NCI-H2171 treated with DMSO at 0.1 percent for 48 hours (cell line): Measurements from ENCODE around the gene STRIP1.

Experiments
- DNase-seq: peaks from one replicate; lab custom pipeline; 2025; lab: John Stamatoyannopoulos, UW

Gene STRIP1, protein sequence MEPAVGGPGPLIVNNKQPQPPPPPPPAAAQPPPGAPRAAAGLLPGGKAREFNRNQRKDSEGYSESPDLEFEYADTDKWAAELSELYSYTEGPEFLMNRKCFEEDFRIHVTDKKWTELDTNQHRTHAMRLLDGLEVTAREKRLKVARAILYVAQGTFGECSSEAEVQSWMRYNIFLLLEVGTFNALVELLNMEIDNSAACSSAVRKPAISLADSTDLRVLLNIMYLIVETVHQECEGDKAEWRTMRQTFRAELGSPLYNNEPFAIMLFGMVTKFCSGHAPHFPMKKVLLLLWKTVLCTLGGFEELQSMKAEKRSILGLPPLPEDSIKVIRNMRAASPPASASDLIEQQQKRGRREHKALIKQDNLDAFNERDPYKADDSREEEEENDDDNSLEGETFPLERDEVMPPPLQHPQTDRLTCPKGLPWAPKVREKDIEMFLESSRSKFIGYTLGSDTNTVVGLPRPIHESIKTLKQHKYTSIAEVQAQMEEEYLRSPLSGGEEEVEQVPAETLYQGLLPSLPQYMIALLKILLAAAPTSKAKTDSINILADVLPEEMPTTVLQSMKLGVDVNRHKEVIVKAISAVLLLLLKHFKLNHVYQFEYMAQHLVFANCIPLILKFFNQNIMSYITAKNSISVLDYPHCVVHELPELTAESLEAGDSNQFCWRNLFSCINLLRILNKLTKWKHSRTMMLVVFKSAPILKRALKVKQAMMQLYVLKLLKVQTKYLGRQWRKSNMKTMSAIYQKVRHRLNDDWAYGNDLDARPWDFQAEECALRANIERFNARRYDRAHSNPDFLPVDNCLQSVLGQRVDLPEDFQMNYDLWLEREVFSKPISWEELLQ

DNA sequence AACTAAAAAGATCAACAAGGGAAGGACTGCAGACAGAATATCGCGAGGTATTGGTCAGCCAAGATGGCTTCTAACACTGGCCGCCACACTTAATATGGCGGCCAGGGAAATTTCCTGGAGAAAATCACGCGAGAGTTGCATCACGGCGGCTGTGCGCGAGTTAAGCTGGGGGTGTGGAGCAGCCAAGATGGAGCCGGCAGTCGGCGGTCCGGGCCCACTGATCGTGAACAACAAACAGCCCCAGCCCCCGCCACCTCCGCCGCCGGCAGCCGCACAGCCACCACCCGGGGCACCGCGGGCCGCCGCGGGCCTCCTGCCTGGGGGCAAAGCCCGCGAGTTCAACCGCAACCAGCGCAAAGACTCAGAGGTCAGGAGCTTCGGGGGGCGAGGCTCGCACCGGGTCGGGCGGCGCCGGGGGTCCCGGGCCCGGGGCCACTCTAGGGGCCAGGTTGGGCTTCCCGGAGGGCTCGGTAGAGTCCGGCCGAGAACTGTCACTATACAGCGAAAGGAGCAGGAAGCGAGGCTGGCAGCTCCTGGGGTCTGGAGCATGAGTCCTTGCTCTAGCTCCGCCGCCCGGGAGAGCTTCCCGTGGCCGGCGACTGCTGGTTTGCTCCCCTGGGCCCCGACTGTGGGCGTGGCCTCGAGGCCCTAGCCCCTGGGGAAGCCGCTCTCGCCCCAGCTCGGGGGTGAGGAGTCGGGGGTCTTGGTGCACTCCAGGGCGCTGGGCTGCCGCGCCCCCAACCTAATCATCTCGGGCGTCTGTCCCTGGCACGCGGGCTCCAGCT is at the start of gene STRIP1:
Gene STRIP1, plus strand, starts transcription at position 174 of the 785 bp plus-strand sequence. Its CDS starts 14 bp downstream, at position 188.
- DNase-seq, result peak; percentile 95

DNA sequence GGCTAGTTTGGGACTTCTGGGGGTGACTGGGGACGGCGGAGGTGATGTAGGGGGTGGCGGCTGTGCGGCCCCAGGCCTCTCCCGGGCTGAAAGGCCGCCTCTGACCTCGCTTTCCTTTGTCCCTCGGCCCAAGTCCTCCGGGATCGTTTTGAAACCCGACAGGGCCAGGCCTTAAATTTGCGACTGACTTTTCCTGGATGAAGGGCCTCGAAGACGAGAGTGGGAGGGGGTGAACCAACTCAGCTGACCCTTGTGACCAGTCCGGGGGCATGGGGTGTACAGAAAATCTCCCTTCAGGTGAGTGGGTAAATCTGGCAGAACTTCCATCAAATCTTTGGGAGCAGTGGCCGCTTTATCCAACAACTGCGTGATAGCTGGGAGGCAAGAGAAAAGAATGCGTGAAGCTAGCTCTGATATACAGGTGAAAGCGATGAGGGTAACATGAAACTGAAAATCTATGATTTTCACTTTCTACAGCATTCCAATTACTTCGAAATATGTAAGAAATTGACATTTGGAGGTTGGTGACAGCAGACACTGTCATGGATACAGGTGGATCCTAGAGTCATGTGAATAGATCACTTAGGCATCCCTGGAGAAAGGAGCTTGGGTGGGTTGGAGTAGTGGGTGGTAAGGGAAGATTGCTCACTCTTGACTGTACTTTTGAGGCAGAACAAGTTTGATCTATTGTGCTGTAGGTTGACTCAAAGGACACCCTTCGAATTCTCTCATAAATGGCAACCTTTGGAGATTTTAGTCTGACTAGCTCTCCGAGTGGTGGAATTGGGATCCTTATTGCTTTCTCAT is 49.0 kb upstream of the STRIP1 start:
- no peak for DNase-seq

DNA sequence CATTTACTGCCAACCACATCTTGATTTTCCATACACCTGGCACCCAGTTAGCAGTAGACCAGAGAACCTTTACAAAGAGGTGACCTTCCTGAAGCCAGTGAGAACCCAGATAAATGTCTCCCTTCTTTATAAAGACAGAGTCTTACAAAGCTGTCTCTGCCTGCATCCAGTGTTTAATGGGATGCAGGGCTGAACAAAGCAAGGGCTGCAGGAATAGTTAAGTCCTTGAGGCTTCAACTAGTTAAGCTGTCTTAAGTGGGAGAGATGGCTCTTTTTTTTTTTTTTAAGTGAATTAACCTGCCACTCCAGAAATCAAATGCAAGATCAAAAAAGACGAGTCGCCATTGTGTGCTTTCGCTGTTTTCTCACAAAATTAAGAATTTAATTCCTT is 48.4 kb upstream of the STRIP1 start:
- DNase-seq, result no peak

DNA sequence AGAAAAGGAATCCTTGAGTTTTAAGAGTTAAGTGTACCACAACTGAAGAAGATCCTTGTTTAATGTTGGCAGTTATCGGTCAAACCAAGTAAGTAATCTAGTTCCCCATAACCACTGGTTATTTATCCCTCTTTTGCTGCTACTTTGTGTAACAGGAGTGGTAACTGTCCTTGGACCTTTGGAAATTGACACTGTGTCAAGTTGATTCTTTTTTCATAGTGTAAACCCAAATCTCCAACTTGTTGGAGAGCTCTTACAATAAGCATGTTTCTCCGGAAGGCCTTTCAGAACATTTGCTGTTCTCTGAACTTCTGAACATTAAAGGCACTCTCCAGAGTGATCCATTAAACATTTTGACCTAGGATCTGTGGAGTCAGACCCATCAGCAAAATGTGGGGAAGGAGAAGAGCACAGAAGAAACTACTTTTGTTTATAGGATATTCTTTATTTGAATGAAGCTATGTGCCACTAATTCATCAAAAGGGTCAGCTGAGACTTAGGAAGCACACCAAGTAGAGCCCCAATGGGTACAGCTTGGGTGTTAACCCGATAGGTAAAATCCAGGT is 46.0 kb upstream of the STRIP1 start:
- no peak for DNase-seq

DNA sequence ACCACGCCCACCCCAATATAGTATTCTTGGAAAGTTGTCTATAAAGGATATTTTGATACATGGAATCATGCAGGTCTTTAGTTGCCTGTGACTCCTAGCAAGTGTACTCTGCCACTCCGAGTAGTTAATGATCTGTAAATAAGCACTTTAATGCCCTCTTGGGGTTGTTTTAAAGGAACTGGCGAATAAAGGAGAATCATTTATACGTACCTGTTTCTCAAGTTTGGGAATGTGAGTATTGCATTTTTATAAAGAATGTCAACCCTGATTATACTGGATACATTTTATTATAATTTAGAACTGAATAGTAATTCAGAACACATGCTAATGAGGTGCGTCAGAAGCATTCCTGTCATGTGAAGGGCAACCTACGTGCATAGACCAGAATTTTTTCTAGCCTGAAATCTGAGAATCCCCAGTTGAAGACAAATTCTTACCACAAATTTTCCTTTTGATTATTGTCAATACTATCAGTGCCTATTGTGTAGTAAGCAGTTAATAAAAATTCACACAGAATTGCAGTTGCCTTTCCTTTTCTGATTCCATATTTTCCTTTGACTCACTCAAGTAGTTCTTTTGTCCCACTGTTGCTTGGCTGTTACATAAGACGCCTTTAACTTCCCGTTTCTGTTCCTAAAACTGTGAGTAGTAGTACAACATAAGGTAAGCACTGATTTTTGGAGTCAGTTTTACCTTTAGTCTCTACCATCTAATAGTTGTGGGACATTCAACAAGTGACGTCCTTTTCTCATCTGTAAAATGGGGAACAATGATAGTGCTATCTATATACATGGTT is 44.7 kb upstream of the STRIP1 start:
- DNase-seq, result no peak

DNA sequence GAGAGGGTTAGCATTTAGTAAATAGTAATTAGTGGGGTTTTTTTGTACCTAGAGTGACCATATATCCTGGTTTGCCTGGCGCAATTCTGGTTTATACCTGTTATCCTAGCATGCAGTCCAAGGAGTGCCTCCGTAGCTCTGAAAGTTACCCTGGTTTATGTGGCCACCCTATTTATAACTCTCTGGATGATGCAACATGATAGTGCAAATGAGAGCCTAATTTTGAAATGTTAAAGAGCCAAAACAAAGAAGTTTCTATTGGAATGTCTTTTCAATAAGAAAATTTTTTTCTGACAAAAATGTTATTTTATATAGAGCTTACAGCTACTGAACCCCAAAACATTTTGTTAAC is 44.1 kb upstream of the STRIP1 start:
- no peak for DNase-seq

DNA sequence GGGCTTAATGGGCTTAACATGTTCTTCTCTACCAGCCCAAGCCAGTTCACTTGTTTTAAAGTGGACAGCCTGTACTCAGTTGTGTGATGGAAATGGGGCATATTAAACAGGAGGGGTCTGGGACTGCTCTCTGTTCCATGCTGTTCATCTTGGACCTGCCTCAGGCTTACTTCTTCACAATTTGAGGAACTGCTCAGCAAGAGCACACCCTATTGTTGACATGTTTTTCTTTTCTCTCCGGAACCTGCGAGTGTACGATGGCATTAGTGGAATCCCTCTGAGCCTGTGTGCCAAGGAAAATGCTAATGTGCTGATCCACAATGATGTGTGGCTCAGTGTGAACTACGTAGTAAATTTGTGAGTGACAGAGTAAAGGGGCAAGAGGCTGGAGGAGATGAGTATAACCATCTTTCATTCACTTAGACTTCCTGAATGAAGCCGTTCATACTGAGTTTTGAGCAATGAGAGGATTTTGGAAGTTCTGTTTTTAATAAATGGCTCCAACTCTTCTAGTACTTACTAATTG is 43.0 kb upstream of the STRIP1 start:
- no peak for DNase-seq

DNA sequence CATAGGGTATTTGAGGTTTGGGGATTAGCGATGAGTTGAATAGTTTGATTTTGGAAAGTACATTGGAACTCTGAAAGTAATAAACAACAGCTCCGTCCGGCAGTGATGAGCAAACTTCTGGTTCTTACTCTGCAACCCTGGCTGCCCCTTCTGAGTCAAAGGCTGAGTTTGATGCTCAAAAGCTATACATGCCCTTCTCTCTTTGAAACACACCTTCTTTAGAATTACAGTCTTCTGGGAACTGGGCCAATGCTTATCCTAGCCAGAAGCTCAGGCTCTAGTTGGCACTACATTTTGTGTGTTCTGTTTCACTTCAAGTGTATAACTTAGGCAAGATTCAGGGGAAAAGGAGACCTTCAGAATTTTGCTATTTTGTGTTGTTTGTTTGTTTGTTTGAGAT is 40.5 kb upstream of the STRIP1 start:
- DNase-seq, result peak; percentile 21

DNA sequence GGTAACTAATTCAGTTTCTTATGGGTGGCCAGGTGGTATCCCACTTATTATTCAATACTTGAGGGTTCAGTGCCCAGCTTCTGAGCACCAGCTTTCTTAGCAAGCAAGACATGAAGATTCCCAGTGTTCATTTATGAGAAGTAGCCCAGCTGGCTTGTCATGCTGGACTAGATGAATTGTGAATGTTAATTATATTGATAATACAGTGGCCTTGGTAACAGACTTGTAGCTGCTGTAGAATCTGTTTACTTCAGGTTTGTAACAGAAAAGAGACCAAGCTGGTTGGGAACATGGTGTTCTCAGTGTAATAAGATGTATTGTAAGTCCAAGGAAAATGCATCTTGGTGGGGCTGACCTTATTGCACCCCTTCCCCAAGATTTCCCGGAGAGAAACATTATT is 39.8 kb upstream of the STRIP1 start:
- DNase-seq, result peak; percentile 18

DNA sequence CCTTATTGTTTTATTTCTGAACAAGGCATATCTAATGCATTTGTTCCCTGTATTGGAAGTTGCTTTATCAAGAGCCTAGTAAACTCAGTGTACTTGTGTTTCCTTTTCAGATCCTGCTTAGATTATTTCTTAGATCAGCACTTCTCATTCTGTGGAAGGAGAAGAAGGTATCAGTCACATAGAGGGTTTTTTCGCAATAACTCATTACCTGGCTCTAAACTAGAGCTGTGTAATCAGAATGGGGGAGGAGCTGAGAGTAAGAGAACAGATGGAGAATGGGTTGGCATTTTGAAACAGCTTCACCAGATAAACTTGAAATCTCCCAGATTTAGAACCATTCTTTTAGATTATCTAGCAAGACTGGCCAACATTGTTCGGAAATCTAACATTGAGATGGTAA is 38.9 kb upstream of the STRIP1 start:
- peak; percentile 15 for DNase-seq

DNA sequence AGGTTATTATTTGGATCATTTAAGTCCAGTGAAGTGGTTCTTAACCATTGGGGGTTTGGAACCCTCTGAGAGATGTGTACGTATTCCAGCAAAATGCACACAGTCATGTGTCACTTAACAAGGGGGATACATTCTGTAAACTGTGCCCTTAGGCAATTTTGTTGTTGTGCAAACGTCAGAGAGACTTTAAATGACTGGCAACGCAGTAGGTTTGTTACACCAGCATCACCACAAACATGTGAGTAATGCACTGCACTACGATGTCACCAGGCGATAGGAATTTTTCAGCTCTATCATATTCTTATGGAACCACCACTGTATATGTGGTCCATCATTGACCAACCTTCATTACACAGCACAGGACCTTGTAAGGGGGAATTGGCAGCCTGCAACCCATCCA is 37.9 kb upstream of the STRIP1 start:
- no peak for DNase-seq

DNA sequence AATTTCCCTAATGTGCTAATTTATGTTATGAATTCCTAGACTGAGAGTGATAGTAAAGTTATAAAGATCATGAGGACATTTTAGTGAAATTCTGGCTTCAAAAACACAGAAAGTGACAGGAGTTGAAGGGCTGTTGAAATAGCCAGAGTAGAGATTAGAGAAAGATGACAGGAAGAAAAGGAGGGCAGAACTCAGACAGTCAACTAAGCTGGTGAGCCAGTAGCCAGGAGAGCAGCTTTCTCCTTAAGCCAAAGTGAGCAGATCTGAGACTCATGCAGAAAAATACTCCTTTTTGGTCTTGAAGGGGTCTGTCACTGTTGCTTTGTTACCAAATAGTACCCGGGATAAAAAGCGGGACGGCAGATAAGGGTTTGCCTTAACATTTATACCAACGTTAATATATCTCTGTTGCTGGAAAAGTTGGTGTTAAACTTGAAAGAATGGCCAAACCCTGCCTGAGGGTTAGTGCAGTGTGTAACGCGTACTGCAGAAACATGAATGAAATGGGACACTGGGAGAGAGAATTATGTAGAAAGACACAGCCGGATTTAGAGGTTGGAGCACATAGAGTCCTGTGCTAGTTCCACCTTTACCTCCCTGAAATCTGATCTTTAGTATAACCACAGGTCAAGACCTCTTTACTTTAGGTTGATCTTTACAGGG is 37.1 kb upstream of the STRIP1 start:
- no peak for DNase-seq

DNA sequence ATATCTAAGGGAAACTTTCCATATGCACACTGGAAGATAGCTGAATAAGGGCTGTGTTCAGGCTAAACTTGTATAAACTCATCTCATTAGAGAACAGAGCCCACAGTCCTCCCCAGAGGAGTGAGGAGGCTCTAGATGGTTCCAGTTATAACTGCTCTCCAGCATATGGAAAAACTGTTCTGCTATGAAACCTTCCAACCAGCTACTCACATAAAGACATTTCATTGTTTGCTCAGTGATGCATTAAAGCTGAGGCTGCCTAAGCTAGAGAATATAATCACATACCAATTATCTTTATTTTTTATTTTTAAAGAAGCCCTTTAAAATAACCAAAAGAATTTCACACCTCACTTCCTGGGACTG is 36.6 kb upstream of the STRIP1 start:
- no peak for DNase-seq

DNA sequence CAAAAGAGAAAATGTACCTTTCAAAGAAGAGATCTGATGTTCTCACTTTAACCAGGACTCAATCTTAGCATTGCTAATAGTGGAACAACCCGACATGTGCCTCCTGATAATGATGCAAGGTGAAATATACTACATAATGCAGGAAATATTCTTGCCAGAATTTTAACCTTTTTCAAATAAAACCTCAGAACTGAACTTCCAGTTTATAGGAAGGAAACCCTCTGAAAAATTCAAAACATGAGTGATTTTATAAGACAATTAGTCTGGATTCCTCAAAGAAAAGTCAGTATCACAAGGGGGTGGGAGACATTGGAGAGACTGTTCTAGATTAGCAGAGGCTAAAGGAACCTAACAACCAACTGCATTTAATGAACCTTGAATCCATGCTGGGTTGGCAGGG is 31.7 kb upstream of the STRIP1 start:
- DNase-seq, result no peak

DNA sequence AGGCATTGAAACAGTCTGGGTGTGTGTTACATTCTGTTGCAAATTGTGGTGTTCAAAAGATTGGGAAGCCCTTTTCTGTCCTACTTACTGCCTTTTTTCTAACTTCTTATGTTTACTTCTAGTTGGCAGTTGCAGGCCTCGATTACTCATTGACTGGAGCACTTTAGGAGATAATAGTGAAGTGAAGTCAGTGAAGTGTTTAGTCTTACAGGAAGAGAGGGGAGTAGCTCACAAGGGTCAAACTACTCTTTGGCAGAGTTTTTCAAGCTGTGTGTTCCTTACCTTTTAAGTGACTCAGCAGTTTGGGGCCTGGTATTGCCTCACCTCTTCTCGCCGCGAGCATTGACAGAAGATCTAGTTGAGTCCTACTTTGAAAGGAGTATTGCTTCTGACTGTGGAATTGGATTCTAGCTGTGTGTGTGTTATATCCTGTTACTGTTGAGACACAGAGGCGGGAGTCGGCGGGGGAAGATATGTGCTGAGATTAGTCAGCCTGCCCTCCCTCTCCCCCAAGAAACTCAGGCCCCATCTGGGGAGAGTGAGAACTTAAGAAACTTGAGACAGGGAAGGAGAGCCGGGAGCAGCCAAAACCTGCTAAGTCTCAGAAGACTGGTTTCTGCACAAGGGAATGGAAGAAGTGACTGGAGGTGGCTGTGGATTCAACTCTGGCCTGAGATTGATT is 30.5 kb upstream of the STRIP1 start:
- DNase-seq, result peak; percentile 47

DNA sequence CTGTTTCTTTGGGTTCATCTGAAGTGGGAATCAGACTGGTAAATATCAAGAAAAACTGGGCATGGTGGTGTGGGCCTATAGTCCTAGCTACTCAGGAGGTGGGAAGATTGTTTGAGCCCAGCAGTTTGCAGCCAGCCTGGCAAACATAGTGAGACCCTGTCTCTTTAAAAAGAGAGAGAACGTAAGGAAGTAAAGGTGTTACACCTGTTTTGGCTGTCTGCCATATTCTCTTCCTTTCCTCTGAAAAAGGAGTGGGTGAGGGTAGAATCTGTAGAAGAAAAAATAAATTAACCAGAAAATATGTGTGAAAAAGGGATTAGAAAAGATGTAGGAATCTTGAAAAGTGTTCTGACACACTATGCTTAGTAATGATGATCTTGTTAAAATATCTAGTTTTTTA is 29.8 kb upstream of the STRIP1 start:
- peak; percentile 20 for DNase-seq

DNA sequence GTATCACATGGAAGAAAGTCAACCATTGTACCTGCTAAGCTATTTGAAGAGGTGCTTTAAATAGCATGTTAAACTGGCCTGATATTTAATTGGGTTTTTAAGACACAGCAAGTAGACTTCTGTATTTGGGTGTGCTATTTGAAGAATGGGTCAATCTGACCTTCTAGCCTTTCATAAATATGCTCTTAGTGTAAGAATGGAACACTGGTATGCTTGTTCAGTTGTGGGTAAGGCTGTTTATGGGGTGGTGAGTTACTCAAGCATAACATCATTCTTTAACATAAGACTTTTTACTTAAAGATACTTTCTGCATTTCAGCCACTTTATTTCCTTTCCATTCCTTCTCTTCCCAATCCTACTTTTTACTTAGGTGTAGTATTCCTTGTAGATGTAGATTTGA is 28.5 kb upstream of the STRIP1 start:
- no peak for DNase-seq

DNA sequence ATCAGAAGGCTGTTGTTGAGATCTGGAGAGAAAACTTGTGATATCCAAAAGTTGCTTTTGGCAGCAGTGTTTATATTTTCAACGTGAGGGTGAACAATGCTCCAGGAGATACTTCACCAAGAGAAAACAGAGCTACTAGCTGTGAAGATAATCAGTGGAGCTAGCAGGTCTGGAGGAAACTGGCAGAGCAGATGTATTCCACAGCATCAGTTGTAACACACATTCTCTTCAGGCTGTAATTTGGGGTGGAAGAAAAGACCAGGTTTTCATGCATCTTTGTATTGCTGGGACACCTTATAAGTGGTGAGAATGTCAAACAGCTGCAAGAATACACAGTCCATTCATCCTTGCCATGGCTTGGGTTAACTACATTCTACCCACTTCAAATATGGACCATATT is 27.9 kb upstream of the STRIP1 start:
- DNase-seq, result no peak
